NCI-H1417 (cell line): Measurements from ENCODE around the gene TSPEAR.
"Not testable (repeated sequence)": the region's sequence is repeated elsewhere in the genome, so short reads cannot be mapped to it uniquely, and the experiment has no call there.

Source experiments
- DNase-seq, 3 experiments: peaks; one replicate each; lab custom pipeline; 2025; lab: John Stamatoyannopoulos, UW

The TSPEAR gene

GRCh38 chr21:44505673-44506278 lies 205.6 kb downstream of the TSPEAR start:
- DNase-seq = no peak

GRCh38 chr21:44503901-44504399 lies 207.4 kb downstream of the TSPEAR start:
- DNase-seq = no peak

DNA sequence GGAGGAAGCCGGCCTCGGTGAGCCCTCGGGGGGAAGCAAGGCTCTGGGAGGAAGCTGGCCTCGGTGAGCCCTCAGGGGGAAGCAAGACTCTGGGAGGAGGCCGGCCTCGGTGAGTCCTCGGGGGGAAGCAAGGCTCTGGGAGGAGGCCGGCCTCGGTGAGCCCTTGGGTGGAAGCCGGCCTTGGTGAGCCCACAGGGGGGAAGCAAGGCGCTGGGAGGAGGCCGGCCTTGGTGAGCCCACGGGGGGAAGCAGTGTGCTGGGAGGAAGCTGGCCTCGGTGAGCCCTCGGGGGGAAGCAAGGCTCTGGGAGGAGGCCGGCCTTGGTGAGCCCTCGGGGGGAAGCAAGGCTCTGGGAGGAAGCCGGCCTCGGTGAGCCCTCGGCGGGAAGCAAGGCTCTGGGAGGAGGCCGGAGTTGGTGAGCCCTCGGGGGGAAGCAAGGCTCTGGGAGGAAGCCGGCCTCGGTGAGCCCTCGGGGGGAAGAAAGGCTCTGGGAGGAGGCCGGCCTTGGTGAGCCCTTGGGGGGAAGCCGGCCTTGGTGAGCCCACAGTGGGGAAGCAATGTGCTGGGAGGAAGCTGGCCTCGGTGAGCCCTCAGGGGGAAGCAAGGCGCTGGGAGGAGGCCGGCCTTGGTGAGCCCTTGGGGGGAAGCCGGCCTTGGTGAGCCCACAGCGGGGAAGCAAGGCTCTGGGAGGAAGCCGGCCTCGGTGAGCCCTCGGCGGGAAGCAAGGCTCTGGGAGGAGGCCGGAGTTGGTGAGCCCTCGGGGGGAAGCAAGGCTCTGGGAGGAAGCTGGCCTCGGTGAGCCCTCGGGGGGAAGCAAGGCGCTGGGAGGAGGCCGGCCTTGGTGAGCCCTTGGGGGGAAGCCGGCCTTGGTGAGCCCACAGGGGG lies 208.1 kb downstream of the TSPEAR start:
- DNase-seq = not testable (repeated sequence)

GRCh38 chr21:44502171-44502958 lies 209.0 kb downstream of the TSPEAR start:
- no peak for DNase-seq

- no peak for DNase-seq
Observed at GRCh38 chr21:44500111-44500510, 211.3 kb downstream of the TSPEAR start.

GRCh38 chr21:44499631-44500030 lies 211.7 kb downstream of the TSPEAR start:
- DNase-seq = peak in 2 of 3 experiments; percentile 49 to 52

GRCh38 chr21:44499211-44499560 lies 212.2 kb downstream of the TSPEAR start:
- DNase-seq = peak; percentile 28 to 74 (median 61)

DNA sequence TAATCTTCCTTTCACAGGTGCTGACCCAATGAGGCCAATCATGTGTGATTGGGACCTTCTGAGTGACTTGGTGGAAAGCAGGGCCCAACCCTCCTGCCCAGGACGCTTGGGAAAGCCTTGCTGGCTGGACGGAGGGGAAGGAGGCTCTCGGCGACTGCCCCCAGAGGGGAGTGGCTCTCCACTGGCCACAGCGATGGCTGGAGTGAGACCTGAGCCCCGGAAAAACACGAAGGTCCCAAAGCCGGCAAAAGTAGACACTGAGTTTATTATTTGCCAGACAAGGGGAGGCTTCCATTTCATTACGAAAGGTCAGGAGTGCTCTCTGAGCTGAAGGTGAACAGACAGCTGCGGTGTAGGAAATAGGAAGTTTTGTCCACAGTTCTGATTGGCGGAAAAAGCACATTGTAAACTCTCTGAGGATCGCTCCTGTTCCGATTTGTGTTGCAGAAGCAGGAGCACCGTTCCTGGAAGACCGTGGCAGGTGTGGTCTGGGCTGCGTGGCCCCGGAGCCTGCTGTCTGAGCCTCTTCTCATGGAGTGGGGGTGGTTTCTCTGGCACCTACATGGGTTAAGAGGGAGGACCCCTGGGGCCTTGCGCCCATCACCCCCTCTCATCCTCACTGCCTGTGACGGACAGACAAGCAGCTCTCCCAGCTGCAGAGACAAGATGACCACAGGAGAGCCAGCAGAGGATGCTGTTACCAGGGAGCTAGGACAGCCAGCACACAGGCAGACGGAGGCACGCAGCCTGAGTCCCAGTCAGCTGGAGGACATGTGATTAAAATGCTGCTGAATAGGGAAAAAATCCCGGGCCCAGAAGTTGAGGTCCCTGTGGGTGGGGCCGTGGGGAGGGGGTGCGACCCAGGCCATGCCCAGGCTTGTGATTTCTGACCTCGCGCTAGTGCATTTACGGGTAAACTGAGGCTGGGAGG lies 212.8 kb downstream of the TSPEAR start:
- peak; percentile 67 to 85 (median 78) for DNase-seq

DNA sequence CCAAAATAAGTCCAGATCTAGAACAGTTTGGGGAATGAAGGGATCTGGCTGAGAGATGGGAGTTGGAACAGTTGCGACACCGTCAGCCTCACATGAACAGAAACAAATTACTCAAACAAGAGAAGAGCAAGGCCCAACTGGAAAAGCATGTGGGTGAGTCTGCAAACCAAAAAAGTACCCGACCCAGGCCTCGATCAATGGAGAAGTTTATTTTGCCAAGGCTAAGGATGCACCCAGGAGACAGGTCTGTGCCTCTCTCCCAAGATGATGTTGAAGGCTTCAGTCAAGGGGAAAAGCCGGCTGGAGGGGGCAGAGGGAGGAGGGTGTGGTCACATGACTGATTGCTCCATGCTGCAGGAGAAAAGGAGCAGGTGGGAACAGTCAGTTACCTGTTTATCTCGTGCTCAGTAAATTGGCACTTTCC lies 213.7 kb downstream of the TSPEAR start:
- DNase-seq = peak; percentile 86 to 95 (median 87)

DNA sequence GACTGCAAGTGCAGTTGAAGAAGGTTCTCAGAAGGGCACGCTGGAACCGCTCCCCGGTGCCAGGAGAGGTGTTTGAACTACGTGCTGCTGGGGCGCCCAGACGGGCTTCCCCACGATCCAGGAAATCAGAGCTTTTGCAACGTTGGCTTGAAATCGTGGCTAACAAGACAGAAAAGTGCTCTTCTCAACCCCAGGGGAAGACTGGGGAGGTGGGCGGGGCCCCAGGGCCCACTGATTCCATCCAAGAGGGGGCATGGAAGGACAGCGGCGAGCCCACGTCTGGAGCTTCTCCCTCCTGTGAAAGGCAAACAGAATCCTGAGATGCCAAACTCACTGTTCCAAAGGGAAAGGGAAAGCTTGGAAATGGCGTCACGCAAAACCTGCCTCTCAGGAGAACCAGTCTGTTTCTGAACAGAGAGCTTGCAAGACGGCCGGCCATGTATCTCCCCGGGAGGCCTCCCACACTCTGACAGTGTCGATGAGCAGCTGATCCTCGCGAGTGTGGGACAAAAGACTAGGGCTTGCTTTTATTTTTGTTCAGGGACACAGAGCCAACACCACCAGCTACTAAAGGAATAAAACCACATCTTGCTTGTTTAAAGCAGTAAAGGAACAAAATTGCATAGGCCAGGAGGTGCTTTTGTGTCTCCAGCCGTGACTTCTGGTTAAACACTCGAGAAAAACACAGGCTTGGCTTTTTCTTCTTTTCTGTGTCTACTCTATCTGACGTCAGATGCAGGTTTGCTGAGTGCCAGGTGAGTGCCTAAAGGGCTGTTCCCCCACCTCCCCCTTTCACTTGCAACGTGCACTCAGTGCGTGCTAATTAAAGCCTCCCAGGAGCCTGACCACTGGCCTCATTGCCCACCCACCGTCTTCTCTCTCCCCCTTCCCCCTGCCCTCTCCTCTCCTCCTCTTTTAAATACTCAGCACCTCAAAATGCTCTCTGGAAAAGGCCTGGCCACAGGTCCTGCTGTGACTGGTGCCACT lies 214.5 kb downstream of the TSPEAR start:
- DNase-seq = peak; percentile 85 to 94 (median 85)

GRCh38 chr21:44495611-44496563 lies 215.5 kb downstream of the TSPEAR start:
- DNase-seq = no peak

- DNase-seq = no peak
Observed at GRCh38 chr21:44494956-44495355, 216.4 kb downstream of the TSPEAR start.

GRCh38 chr21:44494418-44494817 lies 217.0 kb downstream of the TSPEAR start:
- DNase-seq = no peak

GRCh38 chr21:44492567-44493385 lies 218.6 kb downstream of the TSPEAR start:
- DNase-seq = no peak

DNA sequence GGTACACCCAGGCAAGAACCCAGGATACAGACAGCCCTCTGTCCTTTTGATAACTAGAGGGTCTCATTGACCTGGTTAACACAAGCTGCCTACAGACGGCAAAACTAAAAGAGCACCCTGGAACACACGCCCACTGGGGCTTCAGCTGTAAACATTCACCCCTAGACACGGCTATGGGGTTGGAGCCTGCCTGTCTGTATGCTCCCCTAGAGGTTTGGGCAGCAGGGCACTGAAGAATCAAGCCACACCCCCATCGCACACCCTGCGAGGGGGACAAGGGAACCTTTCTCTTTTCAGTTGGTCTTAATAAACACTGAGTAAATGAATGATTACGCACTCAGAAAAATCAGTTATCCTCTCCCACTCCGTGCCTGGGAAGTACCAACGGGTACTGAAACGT lies 220.6 kb downstream of the TSPEAR start:
- no peak for DNase-seq

DNA sequence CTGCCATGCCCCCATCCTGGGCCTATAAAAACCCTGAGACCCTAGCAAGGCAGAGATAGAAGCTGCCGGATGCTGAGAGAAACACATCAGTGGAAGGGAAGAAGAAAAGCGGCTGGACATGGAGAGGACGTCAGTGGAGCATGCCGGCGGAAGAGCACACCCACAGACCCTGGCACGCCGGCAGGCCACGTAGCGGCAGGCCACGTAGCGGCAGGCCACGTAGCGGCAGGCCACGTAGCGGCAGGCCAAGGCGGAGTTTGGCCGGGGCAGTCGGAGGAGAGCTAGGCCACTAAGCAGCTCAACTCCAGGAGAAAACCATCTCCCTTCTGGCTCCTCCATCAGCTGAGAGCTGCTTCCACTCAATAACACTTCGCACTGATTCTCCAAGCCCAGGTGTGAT lies 221.0 kb downstream of the TSPEAR start:
- DNase-seq = no peak

DNA sequence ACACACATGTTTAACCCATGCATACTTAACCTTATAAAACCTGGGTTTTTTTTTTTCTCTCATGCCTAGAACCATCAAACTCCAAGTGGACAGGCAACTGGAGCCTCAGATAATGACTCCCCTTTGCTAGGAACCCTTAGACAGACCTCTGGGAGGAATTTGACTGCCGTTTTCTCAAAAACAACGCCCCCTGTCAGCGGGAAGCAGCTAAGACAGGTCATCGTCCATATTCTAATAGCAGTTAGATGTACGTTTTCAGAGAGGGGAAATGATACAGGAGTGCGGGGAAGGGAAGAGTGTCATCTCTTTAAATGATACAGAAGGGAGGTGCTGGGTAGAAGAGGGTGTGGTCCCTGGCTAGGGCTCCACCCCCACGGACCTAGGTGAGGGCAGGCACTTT lies 221.4 kb downstream of the TSPEAR start:
- no peak for DNase-seq

- no peak for DNase-seq
Observed at GRCh38 chr21:44487831-44488230, 223.5 kb downstream of the TSPEAR start.
